Activated CD4-positive, alpha-beta T cell treated with anti-CD3 and anti-CD28 coated beads, Interleukin-2, amount 50 U/mL, for 24 hours (primary cell): ENCODE measurements around the gene VWA7.

Experiments
- DNase-seq, 2 donors: peaks; one replicate each; pipeline ENCODE4 v3.0.0-alpha.2; 2020; ENCODE audit warnings: low read depth in 1 of 2, low spot score in 1 of 2

The VWA7 gene

DNA sequence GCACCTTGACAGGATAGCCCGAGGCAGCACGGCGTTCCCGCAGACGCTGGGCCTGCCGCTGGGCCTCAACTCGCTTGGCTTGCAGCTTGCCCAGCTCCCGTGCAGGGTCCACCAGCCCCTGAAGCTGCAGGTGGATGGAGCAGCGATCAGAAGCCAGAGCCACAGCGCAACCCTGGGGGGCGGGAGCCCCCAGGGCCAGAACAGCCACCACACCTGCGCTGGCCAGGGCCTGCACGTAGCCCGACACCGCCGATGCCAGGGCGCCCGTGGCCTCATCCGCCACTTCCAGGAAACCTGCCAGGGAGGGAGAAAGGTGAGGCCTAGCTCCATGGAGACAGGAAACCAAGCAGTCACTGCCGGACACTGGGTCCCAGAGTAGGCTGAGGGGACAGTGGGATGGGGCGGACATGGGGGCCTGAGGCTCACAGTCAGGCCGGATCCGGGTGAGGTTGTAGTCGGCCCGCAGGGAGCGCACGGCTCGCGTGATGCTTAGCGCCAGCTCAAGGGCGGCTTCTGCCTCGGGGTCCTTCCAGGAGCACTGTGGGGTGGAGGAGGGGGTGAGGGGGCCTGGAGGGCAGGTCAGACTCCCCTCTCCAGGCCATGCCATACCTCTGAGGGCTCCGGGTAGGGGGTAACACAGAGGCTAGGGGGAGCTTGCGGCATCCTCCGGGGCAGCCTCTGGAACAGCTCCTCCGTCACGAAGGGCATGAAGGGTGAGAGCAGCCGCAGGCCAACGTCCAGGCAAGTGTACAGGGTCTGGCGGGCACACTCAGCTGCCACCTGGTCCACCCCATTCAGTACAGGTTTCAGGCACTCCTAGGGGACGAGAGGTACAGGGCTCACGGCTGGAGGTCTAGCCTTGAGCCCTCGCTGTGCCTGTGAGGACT lies 2.1 kb upstream of the VWA7 start:
- DNase-seq = no peak

DNA sequence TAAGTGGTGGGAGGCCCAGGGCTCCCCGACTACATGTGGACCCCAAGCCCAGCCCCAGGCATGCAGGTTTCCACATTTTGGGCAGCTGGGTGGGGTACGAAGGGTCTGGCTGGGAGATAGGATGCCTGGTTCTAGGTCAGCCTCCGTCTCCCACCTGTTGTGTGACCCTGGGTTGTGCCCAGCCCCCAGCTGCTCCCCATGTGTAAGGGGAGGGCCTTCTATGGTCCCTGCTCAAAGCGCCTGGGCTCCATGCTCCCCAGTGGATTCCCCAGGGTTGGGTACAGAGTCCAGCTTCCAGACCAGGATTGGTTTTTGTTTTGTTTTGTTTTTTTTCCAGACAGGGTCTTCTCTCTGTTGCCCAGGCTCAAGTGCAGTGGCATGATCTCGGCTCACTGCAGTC lies 1.1 kb upstream of the VWA7 start:
- no peak for DNase-seq

DNA sequence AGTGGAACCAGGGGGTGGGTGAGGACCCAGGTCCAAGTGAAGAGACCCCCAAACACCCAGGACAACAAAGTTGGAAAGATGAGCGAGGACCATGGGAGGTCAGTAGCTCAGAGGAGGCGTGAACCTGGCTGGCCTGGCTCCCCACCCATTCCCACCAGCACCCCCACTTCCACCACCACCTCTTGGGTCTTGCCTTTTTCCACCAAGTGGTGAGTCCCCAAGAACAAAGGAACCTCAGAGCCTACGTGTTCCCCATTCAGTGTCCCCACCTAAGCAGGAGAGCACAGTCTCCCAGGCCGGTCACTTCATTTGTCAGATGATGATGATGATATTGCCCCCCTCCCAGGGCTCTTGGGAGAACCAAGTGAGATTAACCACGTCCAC lies 531 bp upstream of the VWA7 start:
- no peak for DNase-seq

DNA sequence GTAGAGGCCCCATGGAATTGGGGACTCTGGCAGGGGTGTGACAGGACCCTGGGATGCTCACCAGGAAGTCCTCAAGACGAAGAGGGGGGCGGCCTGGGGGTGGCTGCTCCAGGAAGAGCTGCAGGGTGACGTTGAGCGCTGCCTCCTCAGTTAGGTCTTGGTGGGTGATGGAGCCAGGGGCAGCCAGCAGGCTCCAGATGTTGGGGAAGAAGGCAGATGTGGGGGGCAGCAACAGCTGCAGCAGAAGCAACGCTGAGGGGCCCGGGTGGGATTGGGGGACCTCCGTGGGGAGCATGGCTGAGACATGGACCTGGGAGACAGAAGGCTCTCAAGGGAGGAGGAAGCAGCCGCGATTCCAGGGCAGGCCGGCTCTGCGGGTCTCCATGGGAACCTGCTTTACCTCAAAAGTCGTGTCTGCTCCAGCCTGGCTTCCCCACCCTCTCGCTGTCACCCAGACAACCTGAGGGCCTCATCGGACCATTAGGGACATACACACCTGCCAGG lies 591 bp downstream of the VWA7 start:
- no peak for DNase-seq

DNA sequence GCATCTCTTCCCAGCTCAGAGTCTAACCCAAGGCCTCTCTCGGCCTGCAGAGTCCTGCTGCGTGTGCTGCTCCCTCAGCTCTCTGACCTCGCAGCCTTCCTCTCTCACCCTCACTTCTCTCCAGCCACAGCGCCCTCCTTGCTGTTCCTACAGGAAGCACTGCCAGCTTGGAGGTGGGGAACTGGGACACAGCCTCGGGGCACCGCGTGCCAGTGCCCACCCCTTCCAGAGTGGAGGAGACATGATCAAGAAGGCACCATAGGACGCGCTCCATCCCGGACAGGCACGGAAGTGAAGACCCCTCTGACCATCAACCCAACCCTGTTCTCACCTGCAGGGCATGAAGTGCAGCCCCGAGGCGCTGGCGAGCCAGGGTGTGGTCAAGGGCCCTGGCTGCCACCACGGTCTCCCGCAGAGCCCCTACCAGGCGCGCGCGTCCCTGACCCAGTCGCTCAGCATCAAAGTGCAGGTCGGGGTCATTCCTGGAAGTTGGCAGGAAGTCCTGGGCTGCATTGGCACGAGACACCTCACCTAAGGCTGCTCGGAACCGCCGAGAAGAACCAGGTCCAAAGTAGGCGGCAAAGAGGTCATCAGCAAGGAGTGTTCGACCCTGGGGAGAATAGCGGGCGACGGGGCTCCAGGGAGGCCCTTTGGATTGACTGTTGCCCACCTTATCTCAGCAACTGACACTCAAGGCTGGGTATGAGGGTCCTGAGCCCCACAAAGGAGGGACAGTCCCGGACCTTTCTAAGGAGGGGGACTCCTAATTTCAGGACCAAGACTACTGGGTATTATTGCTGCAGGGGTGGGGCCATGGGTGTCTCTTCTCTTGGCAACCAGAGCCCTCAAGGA lies 1.3 kb downstream of the VWA7 start:
- no peak for DNase-seq

DNA sequence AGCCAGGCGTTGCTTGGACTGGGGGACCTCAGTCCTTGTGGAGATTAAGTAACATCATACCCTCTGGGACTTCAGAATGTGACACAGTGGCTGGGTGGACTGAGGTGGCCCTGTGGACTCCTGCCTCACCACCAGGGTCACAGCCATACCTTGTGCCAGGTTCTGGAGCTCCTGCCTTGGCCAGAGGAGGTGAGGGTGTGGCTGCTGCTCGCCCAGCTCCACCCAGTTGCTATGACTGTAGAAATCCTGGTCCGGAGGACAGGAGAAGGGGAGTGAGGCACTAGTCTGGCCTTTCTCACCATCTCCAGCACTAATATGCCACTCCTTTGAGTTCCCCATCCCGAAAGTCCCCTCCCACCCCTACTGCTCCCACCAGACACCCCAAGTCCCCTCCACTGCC lies 1.9 kb downstream of the VWA7 start:
- DNase-seq = no peak

DNA sequence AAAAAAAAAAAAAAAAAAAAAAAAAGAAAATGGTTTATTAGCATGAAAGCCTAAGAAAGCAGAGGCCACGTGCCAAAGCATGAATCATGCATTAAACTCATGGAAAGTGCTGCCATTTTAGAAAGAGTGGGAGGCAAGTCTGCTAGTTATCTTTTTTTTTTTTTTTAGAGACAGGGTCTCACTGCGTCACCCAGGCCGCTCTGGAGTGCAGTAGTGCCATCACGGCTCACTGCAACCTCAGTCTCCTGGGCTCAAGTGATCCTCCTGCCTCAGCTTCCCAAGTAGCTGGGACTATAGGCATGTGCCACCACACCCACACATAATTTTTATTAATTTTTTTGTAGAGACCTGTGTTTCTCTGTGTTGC lies 5.2 kb downstream of the VWA7 start:
- DNase-seq = peak in 1 of 2 donors; percentile 40

DNA sequence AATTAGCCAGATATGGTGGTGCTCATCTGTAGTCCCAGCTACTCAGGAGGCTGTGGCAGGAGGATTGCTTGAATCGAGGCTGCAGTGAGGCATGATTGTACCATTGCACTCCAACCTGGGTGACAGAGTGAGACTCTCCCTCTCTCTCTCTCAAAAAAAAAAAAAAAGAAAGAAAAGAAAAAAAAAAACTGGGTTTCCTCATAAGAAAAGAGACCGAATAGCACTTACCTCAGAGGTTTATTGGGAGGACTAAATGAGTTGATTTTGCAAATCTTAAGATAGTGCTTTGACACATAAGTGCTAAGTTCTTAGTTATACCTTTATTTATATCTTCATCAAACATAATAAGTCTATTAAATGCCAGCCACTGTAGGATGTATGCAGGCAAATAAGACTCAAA lies 6.3 kb downstream of the VWA7 start:
- DNase-seq = no peak

DNA sequence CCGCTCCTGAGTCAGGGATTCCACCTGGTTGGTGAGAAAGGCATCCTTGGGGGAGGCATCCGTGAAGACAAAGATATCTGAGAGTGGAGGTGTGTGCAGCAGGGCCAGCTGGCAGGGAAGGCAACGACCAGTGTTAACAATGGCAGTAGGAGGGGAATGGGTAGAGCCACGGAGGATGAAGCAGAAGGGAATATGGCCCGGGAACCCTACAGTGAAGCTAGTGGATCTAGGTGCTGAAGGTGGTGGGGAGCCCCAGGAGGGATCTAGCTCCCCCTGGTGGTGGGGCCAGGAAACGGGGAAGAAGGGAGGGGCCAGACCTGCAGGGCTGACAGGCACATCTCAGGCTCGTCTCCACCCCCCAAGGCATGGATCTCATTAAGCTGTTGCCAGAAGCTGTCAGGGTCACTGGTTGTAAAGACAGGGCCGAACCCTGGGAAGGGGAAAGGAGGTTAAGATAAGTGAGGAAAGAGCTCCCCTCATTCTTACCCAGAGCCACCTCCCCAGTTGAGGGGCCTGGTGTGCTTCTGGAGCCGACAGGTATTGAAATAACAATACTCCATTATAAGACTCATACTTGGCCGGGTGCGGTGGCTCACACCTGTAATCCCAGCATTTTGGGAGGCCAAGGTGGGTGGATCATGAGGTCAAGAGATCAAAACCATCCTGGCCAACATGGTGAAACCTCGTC lies 7.3 kb downstream of the VWA7 start:
- DNase-seq = peak; percentile 69 to 76

DNA sequence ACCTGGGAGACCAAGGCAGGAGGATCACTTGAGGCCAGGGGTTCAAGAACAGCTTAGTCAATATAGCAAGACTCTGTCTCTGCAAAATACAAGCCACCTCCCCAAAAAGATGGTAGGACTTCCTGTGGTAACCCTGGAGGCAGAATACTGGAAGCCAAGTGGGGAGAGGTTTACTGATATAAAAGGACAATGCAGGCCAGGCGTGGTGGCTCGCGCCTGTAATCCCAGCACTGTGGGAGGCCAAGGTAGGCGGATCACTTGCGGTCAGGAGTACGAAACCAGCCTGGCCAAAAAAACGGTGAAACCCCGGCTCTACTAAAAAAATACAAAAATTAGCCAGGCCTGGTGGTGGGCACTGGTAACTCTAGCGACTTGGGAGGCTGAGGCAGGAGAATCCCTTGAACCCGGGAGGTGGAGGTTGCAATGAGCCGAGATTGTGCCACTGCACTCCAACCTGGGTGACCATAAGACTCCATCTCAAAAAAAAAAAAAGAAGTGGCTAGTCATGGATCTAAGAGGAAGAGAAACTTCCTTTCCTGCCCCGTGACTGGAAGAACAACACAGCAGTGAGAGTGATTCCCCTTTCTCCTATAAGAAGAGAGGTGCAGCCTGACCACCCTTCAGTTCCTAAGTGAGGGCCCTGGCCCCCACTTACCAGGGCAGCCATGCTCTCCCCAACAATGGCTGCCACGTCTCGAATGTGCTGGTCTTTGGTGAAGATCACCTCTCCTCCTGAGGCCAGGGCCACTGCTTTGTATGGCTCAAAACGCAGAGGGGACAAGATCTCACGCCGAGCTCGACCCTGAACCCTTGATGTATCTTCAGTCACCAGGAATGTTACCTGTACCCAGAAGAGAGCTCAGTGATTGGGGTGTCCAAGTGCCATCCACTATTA lies 8.5 kb downstream of the VWA7 start:
- no peak for DNase-seq

DNA sequence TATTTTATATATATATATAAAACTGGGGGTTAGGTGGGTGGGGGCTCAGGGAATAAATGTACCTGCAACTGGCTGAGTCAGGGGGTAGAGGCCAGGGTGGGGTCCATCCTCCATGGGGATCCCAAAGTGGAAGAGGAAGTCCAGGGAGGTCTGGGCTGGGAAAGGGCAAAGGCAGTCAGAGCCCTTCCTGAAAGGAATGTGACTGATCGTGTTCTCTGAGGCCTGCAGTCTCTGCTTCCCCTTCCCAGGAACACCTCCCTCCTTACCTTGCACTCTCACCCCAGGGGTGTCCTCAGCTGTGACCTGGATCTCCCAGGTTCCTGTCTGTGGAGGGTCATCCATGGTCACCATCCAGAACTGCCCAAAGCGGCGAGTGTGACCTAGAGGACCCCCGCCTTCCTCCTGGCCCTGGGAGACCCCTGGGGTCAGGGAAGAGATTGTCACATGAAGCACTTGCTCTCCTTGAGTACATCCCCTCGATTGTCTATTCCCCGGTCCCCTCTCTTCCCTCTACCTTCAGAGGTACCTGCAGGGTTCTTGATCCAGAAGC lies 10.0 kb downstream of the VWA7 start:
- no peak for DNase-seq

DNA sequence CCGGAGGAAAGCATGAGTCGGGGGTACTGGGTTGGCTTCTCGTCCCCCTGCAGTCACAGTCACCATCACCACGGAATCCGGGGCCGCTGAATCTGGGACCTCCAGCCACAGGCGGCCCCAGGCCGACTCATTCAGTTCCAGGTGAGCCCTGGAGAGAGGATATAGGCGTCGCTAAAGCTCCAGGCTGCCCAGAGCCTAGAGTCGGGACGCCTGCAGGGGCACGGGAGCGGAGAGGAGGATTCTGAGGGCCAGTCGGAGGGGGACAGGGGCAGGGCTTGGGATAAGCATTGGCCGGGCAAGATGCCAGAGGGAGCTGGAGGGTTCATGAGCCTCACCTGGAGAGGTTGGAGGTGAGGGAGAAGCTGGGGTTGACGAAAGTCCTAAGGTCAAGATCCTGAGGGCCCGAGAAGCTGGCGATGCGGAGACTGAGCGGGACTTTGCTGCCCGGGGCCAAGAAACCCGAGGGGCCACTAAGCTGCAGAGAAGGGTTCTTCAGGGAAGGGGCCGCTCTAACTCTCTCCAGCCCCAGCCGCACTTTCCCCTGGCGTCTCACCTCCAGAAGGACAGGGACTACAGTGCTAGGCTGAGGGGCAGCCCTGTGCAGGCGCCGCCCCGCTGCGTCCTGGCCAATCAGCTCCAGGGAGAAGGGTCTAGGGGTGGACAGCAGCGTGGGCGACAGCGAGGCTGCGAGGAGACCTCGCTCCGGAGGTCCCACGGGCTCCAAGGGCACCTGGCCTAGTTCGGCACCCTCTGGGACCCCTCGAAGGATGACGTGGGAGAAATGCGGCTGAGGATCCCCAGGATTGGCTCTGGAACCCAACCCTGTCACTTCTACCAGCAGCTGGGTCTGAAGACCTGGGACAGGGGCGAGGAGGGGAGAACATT lies 11.0 kb downstream of the VWA7 start:
- DNase-seq = no peak

DNA sequence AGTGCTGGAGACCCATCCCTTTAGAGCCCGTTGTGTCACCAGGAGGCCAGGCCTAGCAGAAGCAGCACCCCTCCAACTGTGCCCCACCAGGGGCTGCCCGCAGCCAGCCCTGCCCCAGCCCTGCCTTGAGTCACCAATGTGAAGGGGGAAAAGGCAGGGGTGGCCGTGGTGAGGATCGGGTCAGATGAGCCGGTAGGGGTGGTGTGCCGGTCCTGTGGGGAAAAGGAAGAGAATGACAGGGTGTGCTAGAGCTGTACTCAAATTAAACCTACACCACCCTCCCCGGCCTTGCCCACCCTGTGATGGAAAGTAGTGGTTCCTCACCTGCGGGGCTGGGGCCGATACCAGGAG lies 11.6 kb downstream of the VWA7 start:
- DNase-seq = no peak

DNA sequence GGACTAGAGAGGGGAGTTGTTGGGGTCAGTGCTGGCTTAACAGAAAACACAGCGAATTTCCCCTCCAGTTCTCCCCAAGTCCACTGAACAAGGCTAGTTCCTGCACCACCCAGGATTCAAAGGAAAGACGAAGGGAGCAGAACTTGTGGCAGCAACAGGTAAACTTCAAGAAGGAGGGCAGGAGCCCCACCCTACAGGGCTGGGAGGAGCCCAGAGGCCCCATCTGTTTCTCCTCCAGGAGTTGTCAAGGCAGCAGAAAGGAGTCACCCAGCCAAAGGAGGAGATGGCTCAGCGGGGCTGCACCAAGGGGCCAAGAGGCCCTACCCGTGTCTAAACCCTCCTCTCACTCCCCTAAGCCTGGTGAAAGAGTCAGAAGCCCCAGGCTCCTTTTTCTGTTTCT lies 12.9 kb downstream of the VWA7 start:
- no peak for DNase-seq

DNA sequence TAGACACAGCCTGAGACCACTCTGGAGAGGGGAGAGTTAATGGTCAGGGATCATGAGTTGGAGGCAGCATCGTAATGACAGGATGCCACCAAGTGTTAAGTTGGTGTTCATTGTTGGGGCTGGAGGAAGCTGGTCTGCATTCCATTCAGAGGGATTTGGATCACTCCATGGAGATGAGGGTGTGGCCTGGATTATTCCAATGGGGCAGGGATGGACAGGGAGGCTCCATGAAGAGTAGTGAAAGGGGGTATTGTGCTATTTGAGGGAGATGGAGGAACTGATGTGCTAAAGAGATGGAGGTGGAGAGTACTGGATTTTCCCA lies 13.5 kb downstream of the VWA7 start:
- no peak for DNase-seq

DNA sequence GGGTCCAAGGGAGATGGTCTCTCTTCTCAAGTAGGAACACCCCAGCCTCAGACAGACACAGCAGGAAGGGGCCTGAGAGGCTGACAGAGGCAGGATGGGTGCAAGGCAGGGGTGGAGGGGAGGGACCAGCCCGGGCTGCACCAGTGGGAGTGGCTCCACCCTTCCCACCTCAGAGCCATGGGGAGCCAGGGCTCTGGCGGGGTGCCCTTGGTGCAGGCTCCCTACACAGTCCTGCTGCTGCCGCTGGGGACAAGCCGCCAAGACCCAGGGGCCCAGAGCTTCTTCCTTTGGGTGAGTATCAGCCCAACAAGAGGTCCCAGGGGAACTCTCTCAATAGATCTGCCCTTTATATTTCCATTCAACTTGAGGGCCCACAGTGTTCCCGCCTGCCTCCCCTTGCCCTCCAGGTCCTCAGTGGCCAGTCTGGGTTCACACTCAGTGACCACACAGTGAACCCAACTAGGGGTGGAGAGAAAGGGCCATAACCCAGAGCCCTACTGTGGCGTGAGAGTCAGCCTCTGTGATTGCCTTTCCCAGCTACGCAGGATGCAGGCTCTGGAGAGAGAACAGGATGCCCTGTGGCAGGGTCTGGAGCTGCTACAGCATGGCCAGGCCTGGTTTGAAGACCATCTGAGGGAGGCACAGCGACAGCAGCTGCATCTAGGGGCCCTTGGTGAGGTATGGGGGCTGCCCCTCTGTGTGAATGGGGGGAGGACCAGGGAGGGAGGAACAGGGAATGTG lies 14.1 kb downstream of the VWA7 start:
- no peak for DNase-seq

DNA sequence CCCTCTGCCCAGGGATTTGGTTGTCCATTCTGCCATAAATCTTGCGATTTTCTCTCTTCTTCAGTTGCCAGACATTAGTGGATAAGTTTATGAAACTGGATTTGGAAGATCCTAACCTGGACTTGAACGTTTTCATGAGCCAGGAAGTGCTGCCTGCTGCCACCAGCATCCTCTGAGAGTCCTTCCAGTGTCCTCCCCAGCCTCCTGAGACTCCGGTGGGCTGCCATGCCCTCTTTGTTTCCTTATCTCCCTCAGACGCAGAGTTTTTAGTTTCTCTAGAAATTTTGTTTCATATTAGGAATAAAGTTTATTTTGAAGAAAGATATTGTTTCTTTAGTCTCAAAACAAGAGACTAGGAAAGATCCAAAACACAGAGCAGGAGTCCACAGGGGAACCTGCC lies 14.8 kb downstream of the VWA7 start, which contains the start of gene SAPCD1:
Gene SAPCD1, plus strand, starts transcription at position 301 of the 400 bp plus-strand sequence. CDS start 399 bp downstream, outside the sequence.
- no peak for DNase-seq

DNA sequence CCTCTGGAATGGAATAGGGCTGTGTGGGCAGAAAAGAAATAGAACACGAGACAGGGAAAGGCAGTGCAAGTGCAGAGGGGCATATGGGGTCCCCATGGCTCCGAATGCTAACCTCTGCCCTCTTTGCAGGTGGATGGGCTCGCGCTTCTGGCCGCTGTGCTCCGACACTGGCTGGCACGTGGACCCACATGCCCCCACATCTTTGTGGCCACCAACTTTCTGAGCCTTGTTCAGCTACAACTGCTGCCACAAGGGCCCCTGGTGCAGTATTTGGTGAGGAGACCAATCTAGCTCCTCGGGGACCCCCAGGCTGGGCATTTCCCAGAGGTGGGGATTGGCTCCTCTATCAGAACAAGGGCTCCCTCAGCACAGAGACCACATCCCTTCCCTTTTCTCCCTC lies 15.8 kb downstream of the VWA7 start:
- no peak for DNase-seq

DNA sequence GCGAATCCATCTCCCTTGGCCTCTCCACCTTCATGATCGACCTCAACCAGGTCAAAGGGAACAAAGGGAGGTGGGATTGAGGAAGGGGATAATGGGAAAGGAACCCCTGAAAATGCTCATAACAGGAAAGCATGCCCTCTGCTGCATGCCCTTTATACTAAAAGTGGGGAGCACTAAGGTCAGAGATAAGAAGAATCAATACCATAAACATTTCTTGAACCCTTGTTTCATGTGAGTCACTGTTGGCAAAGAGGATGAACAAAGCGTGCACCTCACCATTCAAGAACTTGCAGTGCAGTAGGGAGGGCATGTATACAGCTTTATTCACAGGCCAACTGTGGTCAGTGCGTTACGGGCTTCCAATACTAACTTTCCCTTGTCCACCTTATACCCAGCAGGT lies 16.3 kb downstream of the VWA7 start:
- DNase-seq = no peak
